Amniotic stem cell (primary cell): ENCODE data around the gene PKHD1.

Experiments used
- DNase-seq: peaks from one replicate; lab custom pipeline; 2025; lab: John Stamatoyannopoulos, UW

PKHD1 gene, protein sequence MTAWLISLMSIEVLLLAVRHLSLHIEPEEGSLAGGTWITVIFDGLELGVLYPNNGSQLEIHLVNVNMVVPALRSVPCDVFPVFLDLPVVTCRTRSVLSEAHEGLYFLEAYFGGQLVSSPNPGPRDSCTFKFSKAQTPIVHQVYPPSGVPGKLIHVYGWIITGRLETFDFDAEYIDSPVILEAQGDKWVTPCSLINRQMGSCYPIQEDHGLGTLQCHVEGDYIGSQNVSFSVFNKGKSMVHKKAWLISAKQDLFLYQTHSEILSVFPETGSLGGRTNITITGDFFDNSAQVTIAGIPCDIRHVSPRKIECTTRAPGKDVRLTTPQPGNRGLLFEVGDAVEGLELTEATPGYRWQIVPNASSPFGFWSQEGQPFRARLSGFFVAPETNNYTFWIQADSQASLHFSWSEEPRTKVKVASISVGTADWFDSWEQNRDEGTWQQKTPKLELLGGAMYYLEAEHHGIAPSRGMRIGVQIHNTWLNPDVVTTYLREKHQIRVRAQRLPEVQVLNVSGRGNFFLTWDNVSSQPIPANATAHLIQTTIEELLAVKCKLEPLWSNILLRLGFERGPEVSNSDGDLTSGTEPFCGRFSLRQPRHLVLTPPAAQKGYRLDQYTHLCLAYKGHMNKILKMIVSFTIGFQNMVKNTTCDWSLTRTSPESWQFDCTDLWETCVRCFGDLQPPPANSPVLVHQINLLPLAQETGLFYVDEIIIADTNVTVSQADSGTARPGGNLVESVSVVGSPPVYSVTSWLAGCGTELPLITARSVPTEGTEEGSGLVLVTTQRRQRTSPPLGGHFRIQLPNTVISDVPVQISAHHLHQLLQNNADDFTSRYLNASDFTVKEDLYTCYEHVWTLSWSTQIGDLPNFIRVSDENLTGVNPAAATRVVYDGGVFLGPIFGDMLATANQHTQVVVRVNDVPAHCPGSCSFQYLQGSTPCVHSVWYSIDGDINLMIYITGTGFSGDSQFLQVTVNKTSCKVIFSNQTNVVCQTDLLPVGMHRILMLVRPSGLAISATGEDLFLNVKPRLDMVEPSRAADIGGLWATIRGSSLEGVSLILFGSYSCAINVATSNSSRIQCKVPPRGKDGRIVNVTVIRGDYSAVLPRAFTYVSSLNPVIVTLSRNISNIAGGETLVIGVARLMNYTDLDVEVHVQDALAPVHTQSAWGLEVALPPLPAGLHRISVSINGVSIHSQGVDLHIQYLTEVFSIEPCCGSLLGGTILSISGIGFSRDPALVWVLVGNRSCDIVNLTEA (N-terminal part only)

DNA sequence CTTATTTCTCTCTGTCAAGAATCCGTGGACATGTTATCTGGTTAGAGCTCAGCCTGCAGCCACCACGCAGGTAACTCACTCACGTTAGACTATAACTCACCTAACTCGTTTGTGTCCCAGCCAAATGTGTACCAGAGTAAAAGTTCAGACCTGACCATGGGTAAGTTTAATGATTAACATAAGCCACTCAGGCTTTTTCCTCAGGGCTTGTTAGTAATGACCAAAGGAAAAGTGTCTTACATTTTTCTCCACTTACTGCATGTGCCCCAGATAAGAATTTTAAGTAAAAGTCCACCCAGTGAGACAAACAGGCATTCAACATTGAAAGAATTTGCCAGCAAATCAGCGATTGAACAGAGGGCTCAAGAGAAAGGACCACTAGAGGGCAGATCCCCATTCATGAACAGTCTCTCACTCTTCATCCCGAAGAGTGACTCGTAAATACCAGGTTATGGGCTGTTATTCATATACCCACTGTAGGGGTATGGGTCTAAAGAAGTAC is at the start of gene PKHD1:
PKHD1 (minus strand) TSS at position 116 of the 502 bp plus-strand sequence. CDS start 2,680 bp downstream, outside the sequence.
- DNase-seq, result no peak

DNA sequence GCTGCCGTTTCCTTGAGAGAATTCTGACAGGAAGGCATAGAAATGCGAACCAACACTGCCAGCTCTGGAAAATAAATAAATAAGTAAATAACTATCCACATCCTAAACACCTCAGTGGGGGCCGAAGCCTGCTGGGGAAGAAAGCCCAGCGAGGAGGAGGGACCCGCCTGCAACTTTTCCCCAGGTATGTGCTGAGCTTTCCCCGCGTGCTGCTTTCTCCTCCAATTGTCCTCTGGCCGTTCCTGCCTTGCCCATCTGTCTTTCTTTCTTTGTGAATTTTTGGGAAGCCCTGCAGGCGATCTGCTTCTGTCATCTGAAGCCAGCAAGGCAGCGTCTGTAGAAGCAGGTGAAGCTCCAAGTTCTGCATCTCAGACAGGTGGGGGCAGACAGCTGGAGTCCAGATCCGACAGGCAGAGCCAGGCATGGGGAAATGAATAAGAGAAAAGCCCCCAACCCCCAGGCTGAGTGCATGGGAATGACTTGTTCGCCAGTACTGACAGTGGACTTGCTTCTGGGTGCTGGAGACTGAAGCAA is 49.6 kb upstream of the PKHD1 start:
- no peak for DNase-seq

DNA sequence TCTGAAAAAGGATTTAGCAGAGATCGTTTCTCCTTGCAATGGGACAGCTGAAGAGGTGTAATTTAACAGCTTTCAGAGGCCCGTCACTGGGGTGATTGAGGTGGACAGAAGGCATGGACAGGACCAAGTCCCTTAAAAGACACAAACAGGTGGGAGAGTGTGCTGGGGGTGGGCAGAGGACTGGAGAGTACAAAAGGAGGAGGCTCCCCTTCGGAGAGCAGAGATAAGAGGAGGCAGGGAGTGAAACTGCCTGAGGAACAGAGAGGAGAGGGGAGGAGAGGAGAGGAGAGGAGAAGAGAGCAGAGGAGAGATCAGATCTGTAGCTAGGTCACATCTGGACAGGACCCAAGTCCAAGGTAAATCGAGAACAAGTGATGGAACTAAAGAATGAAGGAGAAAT is 48.6 kb upstream of the PKHD1 start:
- DNase-seq, result no peak

DNA sequence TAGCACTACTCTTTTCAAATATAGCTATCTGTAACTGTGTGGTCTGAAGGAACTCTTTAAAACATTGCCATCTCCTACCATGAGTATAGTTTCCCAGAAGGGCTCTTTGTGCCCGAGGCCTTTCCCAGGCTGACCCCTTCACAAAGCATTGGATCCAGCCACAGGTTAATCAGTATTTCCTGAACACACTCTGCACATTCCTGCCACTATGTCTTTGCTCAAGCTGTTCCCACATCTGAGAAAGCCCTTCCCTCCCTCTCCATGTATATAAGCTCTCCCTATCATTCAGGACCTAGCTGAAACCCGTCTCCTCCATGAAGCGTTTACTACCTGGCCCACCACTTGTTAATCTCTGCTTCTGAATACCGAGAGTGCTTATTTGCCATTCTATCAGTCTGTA is 47.8 kb upstream of the PKHD1 start:
- DNase-seq, result no peak

DNA sequence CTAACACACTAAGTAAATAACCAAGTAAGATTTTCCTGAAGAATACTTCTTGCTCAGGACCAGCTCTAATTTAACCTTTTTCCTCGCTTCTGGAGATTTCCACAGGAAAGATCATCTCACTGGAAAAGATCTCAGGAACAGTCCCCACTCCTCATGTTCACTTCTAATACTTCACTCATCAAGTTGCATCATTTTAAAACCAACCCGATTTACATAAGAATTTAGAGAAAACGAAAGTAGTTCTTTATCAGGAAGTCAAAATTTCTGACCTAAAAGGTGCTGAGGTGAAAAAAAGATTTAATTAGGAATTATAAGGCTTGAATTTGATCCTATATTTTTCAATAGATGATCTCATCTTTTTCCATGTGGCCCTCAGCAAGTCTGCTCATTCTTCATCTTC is 46.6 kb upstream of the PKHD1 start:
- no peak for DNase-seq

DNA sequence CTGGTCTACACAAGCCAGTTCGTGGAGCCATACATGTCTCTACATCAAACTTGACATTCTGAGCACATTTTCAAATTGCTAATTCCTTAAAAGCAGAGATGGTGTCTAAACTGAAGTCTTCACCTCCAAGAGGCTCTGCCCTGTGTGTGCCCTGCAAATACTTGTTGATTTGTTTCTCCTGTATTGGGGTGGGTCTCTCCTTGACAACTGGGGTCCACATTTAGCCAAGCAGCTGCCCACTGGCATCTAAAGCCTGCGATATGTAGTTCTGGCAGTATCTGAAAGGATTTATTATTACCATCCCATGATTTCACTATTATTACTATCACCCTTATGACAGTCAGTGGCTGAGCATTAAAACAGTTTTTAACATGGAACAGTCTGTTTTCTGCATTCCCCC is 45.9 kb upstream of the PKHD1 start:
- DNase-seq, result no peak

DNA sequence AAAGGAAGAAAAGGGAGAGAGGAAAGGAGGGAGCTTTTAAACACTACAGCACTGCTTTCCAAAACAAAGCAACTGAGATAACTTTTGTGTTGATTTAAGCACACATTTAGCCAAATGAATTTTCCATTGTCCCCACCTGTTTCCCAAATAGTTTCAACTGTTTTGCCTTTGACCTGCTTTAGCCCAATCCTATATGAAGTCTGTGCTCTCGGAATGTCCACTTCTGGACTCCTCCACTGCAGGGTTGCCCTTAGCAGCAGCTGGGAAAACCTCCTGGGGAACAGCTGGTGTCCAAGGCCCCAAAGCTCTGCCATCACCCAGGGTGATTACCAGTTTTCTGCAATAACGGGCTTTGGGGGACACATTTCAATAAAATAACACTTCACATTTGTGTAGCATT is 44.9 kb upstream of the PKHD1 start:
- no peak for DNase-seq

DNA sequence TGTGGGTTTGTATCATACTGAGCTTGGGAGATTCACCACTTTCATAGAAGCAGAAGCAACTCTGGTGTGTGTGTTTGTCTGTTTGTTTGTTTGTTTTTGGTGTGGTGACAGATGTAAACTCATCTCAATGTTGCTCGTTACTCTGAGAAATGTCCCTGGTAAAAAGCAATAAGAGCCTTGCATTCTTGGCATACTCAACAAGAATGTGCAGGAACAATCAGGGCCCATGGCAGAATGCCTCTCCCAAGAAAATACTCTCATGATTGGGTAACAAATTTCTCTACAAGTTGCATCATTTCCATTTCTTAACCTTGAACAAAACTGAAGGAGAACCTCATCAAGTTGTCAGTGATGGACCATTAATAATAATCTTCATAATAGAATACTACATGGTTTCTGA is 43.0 kb upstream of the PKHD1 start:
- DNase-seq, result no peak

DNA sequence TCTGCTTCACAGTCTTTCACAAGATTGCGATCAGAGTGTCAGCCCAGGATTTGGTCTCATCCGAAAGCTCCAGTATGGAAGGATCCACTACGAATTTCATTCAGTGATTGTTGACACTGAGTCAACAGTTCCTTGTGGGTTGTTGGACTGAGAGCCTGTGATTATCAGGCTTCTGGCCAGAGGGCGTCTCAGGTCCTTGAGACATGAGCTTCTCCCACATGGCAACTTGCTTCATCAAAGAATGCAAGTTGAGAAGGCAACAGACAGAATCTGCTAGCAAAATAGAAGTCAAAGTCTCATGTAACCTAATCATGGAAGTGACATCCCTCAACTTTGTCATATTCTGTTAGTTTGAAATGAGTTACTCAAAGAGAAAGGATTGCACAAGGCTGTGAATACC is 40.5 kb upstream of the PKHD1 start:
- DNase-seq, result no peak

DNA sequence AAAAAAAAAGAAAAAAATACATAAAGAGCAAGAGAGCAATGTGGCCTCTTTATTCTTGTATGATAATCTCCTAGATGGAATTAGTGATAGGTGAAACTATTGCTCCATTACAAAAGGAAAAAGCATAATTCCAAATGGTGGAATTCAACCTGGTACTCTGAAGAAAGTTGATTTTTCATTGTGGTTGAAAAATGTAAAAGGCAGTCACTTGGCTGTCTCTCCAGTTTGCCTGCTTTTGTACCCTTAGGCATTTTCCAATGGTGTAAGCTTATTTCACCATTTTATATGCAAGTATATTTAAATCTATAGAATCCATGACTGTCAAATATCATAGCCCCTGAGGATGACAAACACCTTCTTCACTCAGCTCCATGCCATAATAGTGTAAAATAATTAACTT is 38.8 kb upstream of the PKHD1 start:
- no peak for DNase-seq

DNA sequence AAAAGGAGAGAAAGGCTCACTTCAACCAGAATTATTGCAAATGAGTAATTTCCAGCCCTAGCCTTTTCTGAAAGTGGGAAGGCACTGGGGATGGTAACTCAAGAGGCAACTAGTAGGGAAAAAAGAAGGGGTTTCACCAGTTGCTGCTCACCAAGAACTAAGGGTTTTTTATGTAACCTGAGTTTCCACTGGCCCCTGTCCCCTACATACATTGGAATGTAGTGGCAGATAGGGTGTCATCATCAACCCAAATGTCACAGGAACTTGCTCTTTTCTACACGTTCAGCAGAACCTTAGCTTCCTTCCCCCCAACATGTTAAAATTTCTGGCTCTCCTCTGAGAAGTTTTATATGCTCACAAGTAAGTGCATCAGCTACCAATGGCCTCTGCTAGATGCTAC is 38.2 kb upstream of the PKHD1 start:
- DNase-seq, result no peak

DNA sequence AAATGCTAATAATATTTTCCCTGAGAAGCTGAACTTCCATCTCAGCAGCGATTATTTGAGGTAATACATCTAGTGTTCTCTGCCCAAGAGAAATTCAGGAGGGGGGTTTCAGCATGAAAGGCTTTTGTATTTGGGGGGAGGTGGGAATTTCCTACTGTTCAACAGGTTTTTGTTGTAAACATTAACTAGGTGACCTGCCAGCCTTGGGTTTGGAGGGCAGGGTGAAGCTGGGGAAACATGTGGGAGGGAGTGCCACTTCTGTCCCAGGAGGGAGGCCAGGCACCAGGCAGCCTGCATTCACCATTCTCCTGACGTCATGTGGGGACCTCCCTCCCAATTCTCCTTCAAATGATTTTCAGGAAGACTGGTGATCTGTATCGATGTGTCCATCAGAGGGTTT is 37.7 kb upstream of the PKHD1 start:
- no peak for DNase-seq

DNA sequence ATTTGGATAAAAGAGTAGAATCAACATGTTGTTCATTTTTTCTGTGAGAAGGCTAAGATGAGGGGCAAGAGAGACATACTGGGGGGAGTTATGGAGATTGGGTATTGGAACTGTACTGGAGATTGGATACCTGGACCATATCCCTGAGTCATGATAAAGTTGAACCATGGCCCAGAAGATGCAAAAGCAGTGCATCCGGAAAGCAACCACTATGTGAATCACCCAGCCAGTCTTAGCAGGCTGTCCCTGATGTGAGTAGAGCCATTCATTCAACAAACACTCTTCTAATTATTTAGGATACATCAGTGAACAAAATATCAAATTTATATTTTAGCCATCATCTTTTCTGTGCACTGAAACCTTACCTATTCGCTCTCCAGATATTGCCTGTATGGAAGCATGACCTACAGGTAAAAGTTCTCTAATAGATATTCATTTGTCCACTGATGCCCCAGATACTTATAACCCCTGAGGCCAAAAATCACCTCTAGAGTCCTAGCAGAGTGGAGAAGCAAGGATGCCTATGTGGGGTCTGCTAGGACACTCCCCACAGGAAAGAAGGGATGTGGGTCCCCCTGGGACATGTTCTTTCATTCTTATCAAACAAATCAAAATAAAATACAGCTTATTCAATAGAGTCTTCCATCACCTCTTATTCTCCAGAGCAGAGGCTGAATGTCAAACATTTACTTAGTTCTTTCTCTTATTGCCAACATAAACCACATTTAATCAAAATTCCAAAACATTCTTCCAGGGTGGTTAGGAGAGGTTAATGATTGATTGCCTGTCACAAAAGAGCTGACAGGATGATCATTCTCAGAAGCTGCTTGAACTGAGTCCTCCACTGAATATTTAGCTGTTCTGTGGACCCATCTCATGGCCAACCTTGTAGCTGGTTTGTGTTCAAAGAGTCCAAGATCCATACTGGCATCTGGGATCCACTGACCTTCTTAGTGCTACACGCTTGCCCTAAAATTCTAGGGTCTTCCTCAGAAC is 37.0 kb upstream of the PKHD1 start:
- DNase-seq, result no peak

DNA sequence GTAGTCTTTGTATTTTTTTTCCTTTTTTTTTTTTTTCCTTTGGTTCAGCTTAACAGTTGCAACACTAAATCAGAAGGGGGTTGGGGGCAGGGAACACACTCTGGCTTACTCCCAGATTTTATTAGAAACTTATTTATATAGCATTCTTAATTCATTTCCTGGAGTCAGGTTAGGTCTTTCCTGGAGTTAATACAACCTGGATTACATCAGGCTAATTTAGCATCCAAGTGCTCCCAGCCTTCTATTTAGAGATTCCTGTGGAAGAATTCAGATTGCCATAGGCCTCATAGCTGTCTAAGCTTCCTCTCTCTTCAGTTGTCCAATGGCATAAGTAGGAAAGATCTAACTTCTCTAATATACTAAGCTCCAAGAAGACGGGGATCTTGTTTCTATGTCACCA is 35.8 kb upstream of the PKHD1 start:
- DNase-seq, result no peak

DNA sequence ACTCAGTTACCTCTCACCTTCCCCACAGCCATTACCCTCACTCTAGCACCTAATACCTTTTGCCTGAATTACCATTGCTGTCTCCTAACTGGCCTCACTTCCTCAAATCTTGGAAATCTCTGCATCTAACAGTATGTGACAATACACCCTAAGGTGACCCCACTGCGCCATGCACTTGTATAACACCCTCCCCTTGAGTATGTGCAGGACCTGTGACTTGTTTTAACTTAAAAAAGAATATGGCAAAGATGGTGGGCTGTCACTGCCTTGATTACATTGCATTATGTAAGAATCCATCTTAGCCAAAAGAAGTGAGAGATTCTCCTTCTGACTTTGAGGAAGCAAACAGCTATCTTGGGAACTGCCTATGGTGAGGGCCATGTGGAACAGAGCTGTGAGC is 29.9 kb upstream of the PKHD1 start:
- no peak for DNase-seq

DNA sequence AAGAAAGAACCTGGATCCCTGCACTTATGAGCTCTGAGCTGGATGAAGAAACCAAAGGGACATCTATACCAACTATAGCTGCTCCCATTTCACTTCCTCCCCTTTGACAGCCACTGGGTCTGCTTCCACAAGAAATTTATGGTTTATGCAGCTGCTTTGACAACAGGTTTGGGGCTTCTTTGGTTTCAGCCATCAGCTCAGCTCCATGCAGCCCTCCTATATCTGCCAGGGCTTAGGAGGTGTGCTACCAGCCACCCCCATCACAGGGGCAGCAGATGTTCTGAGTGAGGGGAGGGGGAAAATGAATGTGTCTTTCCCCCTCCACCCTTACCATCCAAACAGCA is 29.2 kb upstream of the PKHD1 start:
- no peak for DNase-seq

DNA sequence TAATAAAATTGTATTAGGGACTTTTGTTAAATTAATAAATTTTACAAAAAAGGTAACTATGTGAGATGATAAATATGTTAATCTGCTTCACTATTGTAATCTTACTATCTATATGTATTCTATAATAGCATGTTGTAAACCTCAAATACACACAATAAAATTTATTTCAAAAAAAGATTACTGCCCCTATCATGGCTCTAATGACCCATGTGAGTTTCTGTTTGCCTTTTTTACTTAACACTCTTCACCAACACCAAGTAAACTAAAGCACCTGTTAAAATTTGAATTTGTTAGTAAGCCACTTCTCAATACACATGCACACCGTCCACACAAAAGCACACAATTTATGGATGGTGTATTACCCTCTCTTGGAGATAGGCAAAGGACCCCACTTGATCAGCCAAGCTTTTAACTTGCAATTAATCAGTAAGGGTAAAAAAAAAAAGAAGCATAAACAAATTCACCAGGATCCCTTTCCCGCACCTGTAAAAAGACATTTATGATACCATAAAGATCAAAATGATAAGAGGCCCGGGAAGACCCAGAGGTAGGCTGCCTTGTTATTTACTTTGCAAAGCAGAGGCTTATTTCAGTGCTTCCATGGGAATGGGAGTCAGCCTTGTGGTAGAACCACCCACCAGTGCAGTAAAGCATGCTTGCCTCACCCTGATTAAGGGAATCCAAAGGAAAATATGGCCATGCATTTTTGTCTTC is 28.6 kb upstream of the PKHD1 start:
- no peak for DNase-seq

DNA sequence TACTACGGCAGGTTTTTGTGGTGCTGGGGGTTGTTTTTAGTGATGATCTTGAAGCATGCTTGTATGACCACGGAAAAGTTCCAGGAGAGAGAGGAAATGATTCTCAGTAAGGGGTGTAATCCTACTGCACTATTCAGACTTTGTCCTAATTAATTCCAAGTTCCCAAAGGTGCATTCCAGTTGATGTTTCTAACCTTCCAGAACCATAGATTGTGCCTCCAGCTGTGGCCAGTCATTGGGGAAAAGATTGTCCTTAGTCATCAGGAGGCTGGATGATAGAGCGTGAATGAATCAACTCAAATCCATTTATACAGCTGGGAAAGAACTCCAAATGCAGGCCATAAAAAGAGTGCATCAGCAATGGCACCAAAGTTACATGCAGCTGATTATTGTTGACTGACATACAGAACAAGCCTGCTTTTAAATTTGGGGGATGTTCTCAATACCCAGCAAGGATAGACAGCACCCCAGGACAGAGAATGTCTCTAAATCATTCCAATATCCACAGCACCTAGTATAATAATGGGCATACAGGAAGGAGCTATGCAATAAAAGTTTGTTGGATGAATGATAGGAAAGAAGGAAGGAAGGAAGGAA is 27.8 kb upstream of the PKHD1 start:
- no peak for DNase-seq

DNA sequence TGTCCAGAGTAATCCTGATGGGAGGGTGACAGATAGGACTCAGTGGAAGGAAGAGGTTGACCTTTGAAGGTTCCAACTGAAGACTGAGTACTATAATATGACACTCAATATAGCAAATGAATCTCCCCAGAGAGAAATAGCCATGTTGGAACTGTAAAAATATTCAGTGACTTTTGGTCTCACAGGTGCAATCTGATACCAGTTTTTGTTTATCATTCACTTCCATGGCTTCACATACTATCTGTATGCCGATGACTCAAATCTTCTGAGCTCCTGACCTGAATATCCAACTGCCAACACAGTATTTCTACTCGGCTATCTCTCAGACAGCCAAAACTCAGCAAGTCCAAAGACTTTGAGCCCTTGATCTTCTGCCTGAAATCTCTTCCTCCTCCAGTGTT is 21.8 kb upstream of the PKHD1 start:
- no peak for DNase-seq

DNA sequence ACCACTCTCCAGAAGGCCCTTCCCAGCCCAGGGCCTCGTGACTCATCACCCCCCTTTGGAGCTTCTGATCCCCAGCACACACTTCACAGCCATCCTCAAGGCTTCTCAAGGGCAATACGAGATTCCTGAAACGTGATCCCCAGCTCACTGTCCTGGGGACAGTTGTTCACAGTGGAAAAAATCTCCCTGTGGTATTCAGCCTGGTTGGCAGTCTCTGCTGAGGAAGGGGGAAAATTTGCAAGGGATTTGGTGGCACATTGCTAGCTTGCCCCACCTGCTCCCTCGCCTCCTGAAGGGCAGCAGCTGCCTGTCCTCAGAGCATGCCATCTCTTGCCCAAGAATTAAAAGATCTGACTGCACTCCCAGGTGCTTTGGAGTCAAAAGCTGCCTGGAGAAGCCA is 20.7 kb upstream of the PKHD1 start:
- no peak for DNase-seq
